ENCODE data around the gene SEMA5A. TPM values are rescaled to one million over a fixed set of nuclear protein-coding genes. Genes with fewer than 3 reads are reported as not detected.

The SEMA5A gene
- total RNA-seq, 1 experiment from 2014 or later = 15.9 TPM

- no peaks in the 10 kb centered on the region for H3K9me3 ChIP-seq (replicated peaks)
- no peaks in the 10 kb centered on the region for H3K4me1 ChIP-seq (replicated peaks)
- no peaks in the 10 kb centered on the region for H3K27me3 ChIP-seq (replicated peaks)
- no peak for DNase-seq (ENCODE audit: low read depth in 1 of 2, low spot score in 2 of 2)
- H3K36me3 ChIP-seq = no peaks in the 10 kb centered on the region
- no peak overlapping the region for H3K4me3 ChIP-seq
- H3K27ac ChIP-seq = no peak overlapping the region
Measured at GRCh38 chr5:9496801-9497200, 49.1 kb downstream of the SEMA5A start.

GRCh38 chr5:9495121-9495520 is 50.8 kb downstream of the SEMA5A start:
- Histone ChIP-seq H3K4me3 (no peak overlapping the region), H3K27ac (no peak overlapping the region), H3K36me3 (no peaks in the 10 kb centered on the region), H3K27me3 (replicated peaks) (no peaks in the 10 kb centered on the region), H3K9me3 (replicated peaks) (no peaks in the 10 kb centered on the region), H3K4me1 (replicated peaks) (no peaks in the 10 kb centered on the region)
- no peak for DNase-seq (ENCODE audit: low read depth in 1 of 2, low spot score in 2 of 2)

DNA sequence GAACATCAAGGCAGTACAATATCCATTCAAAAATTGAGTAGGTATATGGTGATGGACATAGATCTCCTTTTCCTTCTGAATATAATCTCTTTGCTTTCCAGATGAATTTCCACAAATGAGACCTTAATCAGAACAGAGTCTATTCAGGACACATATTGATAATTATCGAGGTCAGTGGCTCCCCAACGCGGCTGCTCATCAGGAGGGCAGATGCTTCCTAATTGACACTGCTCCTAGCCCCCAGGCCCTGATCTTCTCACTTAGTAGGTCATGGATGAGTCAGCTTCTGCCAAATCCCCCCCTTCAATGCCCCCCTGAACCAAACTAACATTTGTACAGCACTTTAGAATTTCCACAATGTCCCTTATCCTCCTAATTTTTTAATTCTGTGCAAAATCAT is 51.6 kb downstream of the SEMA5A start:
- Histone ChIP-seq H3K27ac (no peak overlapping the region), H3K36me3 (peaks cover 3% of the 10 kb centered on the region; the same call in 1 of the 2 replicates), H3K4me3 (no peak overlapping the region), H3K27me3 (replicated peaks) (no peaks in the 10 kb centered on the region), H3K4me1 (replicated peaks) (no peaks in the 10 kb centered on the region), H3K9me3 (replicated peaks) (no peaks in the 10 kb centered on the region)
- no peak for DNase-seq (ENCODE audit: low read depth in 1 of 2, low spot score in 2 of 2)

- H3K4me1 ChIP-seq (replicated peaks) = no peaks in the 10 kb centered on the region
- H3K36me3 ChIP-seq = peaks cover 3% of the 10 kb centered on the region; the same call in 1 of the 2 replicates
- DNase-seq (ENCODE audit: low read depth in 1 of 2, low spot score in 2 of 2) = no peak
- no peak overlapping the region for H3K27ac ChIP-seq
- H3K27me3 ChIP-seq (replicated peaks) = no peaks in the 10 kb centered on the region
- no peaks in the 10 kb centered on the region for H3K9me3 ChIP-seq (replicated peaks)
- H3K4me3 ChIP-seq = no peak overlapping the region
Measured at GRCh38 chr5:9490494-9491097, 55.3 kb downstream of the SEMA5A start.

DNA sequence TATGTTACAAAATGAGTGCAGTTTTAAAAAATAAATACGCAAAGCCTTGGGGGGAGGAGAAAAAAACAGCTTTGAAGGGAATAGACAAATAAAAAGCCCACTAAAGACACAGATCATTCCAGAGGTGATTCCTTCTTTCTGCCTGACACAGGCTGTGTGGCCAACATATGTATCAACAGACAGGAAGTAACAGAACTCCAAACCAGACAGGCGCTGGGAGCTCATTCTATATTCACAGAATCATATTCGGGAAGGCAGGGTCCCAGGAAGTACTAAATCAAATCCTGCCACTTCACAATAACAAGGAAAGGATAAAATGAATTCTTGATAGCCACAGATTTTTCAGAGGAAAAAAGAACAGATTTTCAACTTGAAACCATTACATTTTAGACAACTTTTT is 62.1 kb downstream of the SEMA5A start:
- H3K27me3 ChIP-seq (replicated peaks) = no peaks in the 10 kb centered on the region
- no peaks in the 10 kb centered on the region for H3K36me3 ChIP-seq
- peaks cover 35% of the 10 kb centered on the region for H3K4me1 ChIP-seq (replicated peaks)
- H3K9me3 ChIP-seq (replicated peaks) = peaks cover 3% of the 10 kb centered on the region; the same call in 1 of the 2 replicates
- peak overlapping the region; percentile 85 for H3K27ac ChIP-seq
- peak overlapping the region; percentile 0; the same call in 1 of the 2 replicates for H3K4me3 ChIP-seq
- DNase-seq (ENCODE audit: low read depth in 1 of 2, low spot score in 2 of 2) = peak in 1 of 2 experiments; percentile 64

- H3K27me3 ChIP-seq (replicated peaks) = no peaks in the 10 kb centered on the region
- H3K4me3 ChIP-seq = peak overlapping the region; percentile 0; the same call in 1 of the 2 replicates
- DNase-seq (ENCODE audit: low read depth in 1 of 2, low spot score in 2 of 2) = peak in 1 of 2 experiments; percentile 78
- H3K36me3 ChIP-seq = no peaks in the 10 kb centered on the region
- peaks cover 8% of the 10 kb centered on the region for H3K9me3 ChIP-seq (replicated peaks)
- H3K4me1 ChIP-seq (replicated peaks) = peaks cover 35% of the 10 kb centered on the region
- H3K27ac ChIP-seq = peak overlapping the region; percentile 85
Measured at GRCh38 chr5:9483243-9483642, 62.6 kb downstream of the SEMA5A start.

- H3K27ac ChIP-seq = peak overlapping the region; percentile 85
- peaks cover 35% of the 10 kb centered on the region for H3K4me1 ChIP-seq (replicated peaks)
- H3K27me3 ChIP-seq (replicated peaks) = no peaks in the 10 kb centered on the region
- H3K9me3 ChIP-seq (replicated peaks) = peaks cover 16% of the 10 kb centered on the region
- no peaks in the 10 kb centered on the region for H3K36me3 ChIP-seq
- no peak overlapping the region for H3K4me3 ChIP-seq
- no peak for DNase-seq (ENCODE audit: low read depth in 1 of 2, low spot score in 2 of 2)
Measured at GRCh38 chr5:9482381-9482780, 63.5 kb downstream of the SEMA5A start.

DNA sequence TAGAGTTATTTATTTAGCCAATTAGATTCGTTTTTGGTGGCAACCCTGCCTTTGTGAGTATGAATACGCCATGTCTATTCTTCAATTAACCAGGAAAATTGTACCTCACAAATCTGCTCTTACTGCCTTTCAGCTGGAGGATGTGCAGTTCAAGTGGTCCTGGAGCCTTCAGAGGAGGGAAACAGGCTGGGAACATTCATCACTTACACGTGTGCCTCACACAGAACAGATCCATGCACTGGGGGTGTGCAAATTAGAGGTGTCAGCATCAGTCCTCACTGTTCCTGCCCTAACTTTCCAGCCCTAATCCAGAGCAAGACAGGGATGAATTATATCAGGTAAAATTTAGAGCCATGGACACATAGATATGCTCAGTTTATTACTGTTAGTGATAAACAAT is 65.4 kb downstream of the SEMA5A start:
- DNase-seq (ENCODE audit: low read depth in 1 of 2, low spot score in 2 of 2) = no peak
- no peaks in the 10 kb centered on the region for H3K36me3 ChIP-seq
- no peak overlapping the region for H3K4me3 ChIP-seq
- no peaks in the 10 kb centered on the region for H3K27me3 ChIP-seq (replicated peaks)
- peaks cover 35% of the 10 kb centered on the region for H3K4me1 ChIP-seq (replicated peaks)
- no peak overlapping the region for H3K27ac ChIP-seq
- peaks cover 16% of the 10 kb centered on the region for H3K9me3 ChIP-seq (replicated peaks)

GRCh38 chr5:9479990-9480389 is 65.9 kb downstream of the SEMA5A start:
- H3K27me3 ChIP-seq (replicated peaks) = no peaks in the 10 kb centered on the region
- no peak overlapping the region for H3K4me3 ChIP-seq
- H3K36me3 ChIP-seq = no peaks in the 10 kb centered on the region
- no peak for DNase-seq (ENCODE audit: low read depth in 1 of 2, low spot score in 2 of 2)
- no peak overlapping the region for H3K27ac ChIP-seq
- H3K9me3 ChIP-seq (replicated peaks) = peaks cover 16% of the 10 kb centered on the region
- peaks cover 35% of the 10 kb centered on the region for H3K4me1 ChIP-seq (replicated peaks)

- Histone ChIP-seq H3K9me3 (replicated peaks) (peaks cover 16% of the 10 kb centered on the region), H3K27ac (no peak overlapping the region), H3K36me3 (no peaks in the 10 kb centered on the region), H3K4me1 (replicated peaks) (peaks cover 31% of the 10 kb centered on the region), H3K4me3 (no peak overlapping the region), H3K27me3 (replicated peaks) (no peaks in the 10 kb centered on the region)
- no peak for DNase-seq (ENCODE audit: low read depth in 1 of 2, low spot score in 2 of 2)
Measured at GRCh38 chr5:9479361-9479760, 66.5 kb downstream of the SEMA5A start.

DNA sequence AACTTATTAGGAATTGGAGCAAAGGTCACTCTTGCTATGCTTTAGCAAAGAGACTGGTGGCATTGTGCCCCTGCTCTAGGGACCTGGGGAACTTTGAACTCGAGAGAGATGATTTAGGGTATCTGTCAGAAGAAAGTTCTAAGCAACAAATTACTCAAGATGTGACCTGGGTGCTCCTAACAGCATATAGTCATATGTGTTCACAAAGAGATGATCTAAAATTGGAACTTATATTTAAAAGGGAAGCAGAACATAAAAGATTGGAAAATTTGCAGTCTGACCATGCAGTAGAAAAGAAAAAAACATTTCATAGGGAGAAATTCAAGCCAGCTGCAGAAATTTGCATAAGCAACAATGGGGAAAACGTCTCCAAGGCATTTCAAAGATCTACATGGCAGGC is 68.3 kb downstream of the SEMA5A start:
- H3K36me3 ChIP-seq = no peaks in the 10 kb centered on the region
- no peak overlapping the region for H3K4me3 ChIP-seq
- H3K4me1 ChIP-seq (replicated peaks) = peaks cover 13% of the 10 kb centered on the region
- DNase-seq (ENCODE audit: low read depth in 1 of 2, low spot score in 2 of 2) = no peak
- H3K27me3 ChIP-seq (replicated peaks) = no peaks in the 10 kb centered on the region
- H3K9me3 ChIP-seq (replicated peaks) = peaks cover 16% of the 10 kb centered on the region
- H3K27ac ChIP-seq = no peak overlapping the region

GRCh38 chr5:9474219-9475002 is 71.5 kb downstream of the SEMA5A start:
- DNase-seq (ENCODE audit: low read depth in 1 of 2, low spot score in 2 of 2) = no peak
- Histone ChIP-seq H3K27me3 (replicated peaks) (no peaks in the 10 kb centered on the region), H3K36me3 (no peaks in the 10 kb centered on the region; the same call in 1 of the 2 replicates), H3K9me3 (replicated peaks) (peaks cover 16% of the 10 kb centered on the region), H3K4me1 (replicated peaks) (peaks cover 6% of the 10 kb centered on the region), H3K27ac (no peak overlapping the region), H3K4me3 (no peak overlapping the region)

GRCh38 chr5:9473624-9474023 is 72.3 kb downstream of the SEMA5A start:
- Histone ChIP-seq H3K27ac (no peak overlapping the region), H3K36me3 (no peaks in the 10 kb centered on the region; the same call in 1 of the 2 replicates), H3K9me3 (replicated peaks) (peaks cover 12% of the 10 kb centered on the region), H3K4me3 (no peak overlapping the region), H3K4me1 (replicated peaks) (no peaks in the 10 kb centered on the region), H3K27me3 (replicated peaks) (no peaks in the 10 kb centered on the region)
- DNase-seq (ENCODE audit: low read depth in 1 of 2, low spot score in 2 of 2) = no peak

GRCh38 chr5:9470410-9470809 is 75.5 kb downstream of the SEMA5A start:
- Histone ChIP-seq H3K27me3 (replicated peaks) (no peaks in the 10 kb centered on the region), H3K36me3 (no peaks in the 10 kb centered on the region; the same call in 1 of the 2 replicates), H3K4me1 (replicated peaks) (peaks cover 16% of the 10 kb centered on the region), H3K27ac (no peak overlapping the region), H3K4me3 (no peak overlapping the region), H3K9me3 (replicated peaks) (no peaks in the 10 kb centered on the region)
- DNase-seq (ENCODE audit: low read depth in 1 of 2, low spot score in 2 of 2) = no peak
